GM18907 (cell line): ENCODE data around the gene C1QTNF3.

ENCODE experiments used
- ATAC-seq: cut with Tn5 transposase; IDR thresholded peaks from one replicate; pipeline ENCODE4 v1.9.1; 2021; ENCODE audit warnings: mild to moderate bottlenecking, moderate library complexity; ENCODE audit not compliant: unreplicated experiment

Gene C1QTNF3

GRCh38 chr5:34002629-34003328, 40.2 kb downstream of the C1QTNF3 start:
- no peak for ATAC-seq

- ATAC-seq: no peak
These were observed 41.7 kb downstream of the C1QTNF3 start for GRCh38 chr5:34001241-34001841.

GRCh38 chr5:33999978-34000377, 43.0 kb downstream of the C1QTNF3 start:
- ATAC-seq: no peak

- ATAC-seq: peak; percentile 80
These were observed 45.6 kb downstream of the C1QTNF3 start for GRCh38 chr5:33997331-33997983.

GRCh38 chr5:33995865-33996264, 47.1 kb downstream of the C1QTNF3 start:
- ATAC-seq: no peak

GRCh38 chr5:33994845-33995244, 48.2 kb downstream of the C1QTNF3 start:
- peak; percentile 47 for ATAC-seq

- ATAC-seq: no peak
These were observed 50.1 kb downstream of the C1QTNF3 start for GRCh38 chr5:33992864-33993263.

- no peak for ATAC-seq
These were observed 57.6 kb downstream of the C1QTNF3 start for GRCh38 chr5:33985447-33985846.

- ATAC-seq: no peak
These were observed 58.3 kb downstream of the C1QTNF3 start, which contains the start of gene SLC45A2 for GRCh38 chr5:33984671-33985124. TSS of gene SLC45A2 (minus strand) at chr5:33984693. CDS start at chr5:33984583, 110 bp downstream.

- ATAC-seq: no peak
These were observed 58.8 kb downstream of the C1QTNF3 start for GRCh38 chr5:33984178-33984577.

- ATAC-seq: no peak
These were observed 61.4 kb downstream of the C1QTNF3 start for GRCh38 chr5:33981408-33982162.

- no peak for ATAC-seq
These were observed 63.0 kb downstream of the C1QTNF3 start for GRCh38 chr5:33980030-33980429.

GRCh38 chr5:33978306-33978705, 64.7 kb downstream of the C1QTNF3 start:
- ATAC-seq: no peak

- no peak for ATAC-seq
These were observed 66.7 kb downstream of the C1QTNF3 start for GRCh38 chr5:33976307-33976706.

GRCh38 chr5:33975852-33976251, 67.2 kb downstream of the C1QTNF3 start:
- no peak for ATAC-seq

- no peak for ATAC-seq
These were observed 69.7 kb downstream of the C1QTNF3 start for GRCh38 chr5:33973271-33973670.

GRCh38 chr5:33969572-33970452, 73.2 kb downstream of the C1QTNF3 start:
- ATAC-seq: peak; percentile 82

GRCh38 chr5:33968211-33969005, 74.6 kb downstream of the C1QTNF3 start:
- no peak for ATAC-seq
